Vagina (tissue), 2 donors: ENCODE results near the gene VSTM4. TPM values are rescaled to one million over a fixed set of nuclear protein-coding genes. Genes with fewer than 3 reads are reported as not detected.
A peak's percentile ranks its signal among the peaks of the same experiment; 100 is the strongest.

Experiments used
- DNase-seq, 2 donors: peaks; one replicate each; pipeline ENCODE4 v3.0.0-alpha.2; 2017; ENCODE audit errors: extremely low spot score in 2 of 2
- H3K27ac ChIP-seq: fragments of 200-600 bp; sonication (generic); one replicate; pipeline ENCODE4 v1.5.1; 2019
- H3K27me3 ChIP-seq: fragments of 200-600 bp; sonication (generic); one replicate; pipeline ENCODE4 v1.5.1; 2019
- H3K36me3 ChIP-seq, 2 donors: fragments of 200-600 bp; sonication (generic); one replicate each; pipeline ENCODE4 v1.5.1; 2017 to 2019
- H3K4me1 ChIP-seq: fragments of 200-600 bp; sonication (generic); one replicate; pipeline ENCODE4 v1.5.1; 2019
- H3K4me3 ChIP-seq, 2 donors: fragments of 200-600 bp; sonication (generic); 1 replicate in 1 of 2; 2 replicates in 1 of 2; pipeline ENCODE4 v1.5.1; 2016 to 2019
- H3K9me3 ChIP-seq: fragments of 200-600 bp; sonication (generic); one replicate; pipeline ENCODE4 v1.5.1; 2019
- CTCF ChIP-seq, 3 experiments: fragments of 450-650 bp in 2 of 3; fragments of 200-600 bp in 1 of 3; sonication (generic) in 1 of 3; IDR thresholded peaks; one replicate each; pipeline ENCODE4 v1.5.1; 2017 to 2019; ENCODE audit warnings: antibody characterized with exemption in 3 of 3, mild to moderate bottlenecking in 2 of 3, moderate library complexity in 2 of 3
- POLR2A ChIP-seq, 2 donors: fragments of 450-650 bp; IDR thresholded peaks; one replicate each; pipeline ENCODE4 v1.6.1; 2017; ENCODE audit warnings: antibody characterized with exemption in 2 of 2, mild to moderate bottlenecking in 2 of 2, moderate library complexity in 2 of 2
- POLR2AphosphoS5 ChIP-seq, 2 donors: sonication (generic); formaldehyde crosslinking; IDR thresholded peaks; one replicate each; pipeline ENCODE4 v1.9.0; 2017; ENCODE audit warnings: antibody characterized with exemption in 2 of 2, mild to moderate bottlenecking in 2 of 2, low read depth in 1 of 2; ENCODE audit not compliant: insufficient read depth in 1 of 2
- intact Hi-C: fragments of 100-400 bp; cut with DNase I; formaldehyde crosslinking; loops from one replicate; pipeline ENCODE4 v1.15.1; 2023
- total RNA-seq: library from RNA; depleted of rRNA; stranded (reverse); fragments of >200 nt; gene quantifications from one replicate; pipeline ENCODE4 v1.2.3, GENCODE V29; 2016

VSTM4 gene
- total RNA-seq, 1 donor from 2014 or later = 14.0 TPM

GRCh38 chr10:49094646-49095045 lies 20.7 kb downstream of the VSTM4 start:
- intact Hi-C loops = no loop called here
- DNase-seq = peak in 1 of 2 donors; percentile 55

GRCh38 chr10:49093922-49094321 lies 21.4 kb downstream of the VSTM4 start:
- intact Hi-C loops = no loop called here
- DNase-seq = peak in 1 of 2 donors; percentile 52
- no peak overlapping the region for H3K4me3 ChIP-seq

More at GRCh38 chr10:49094646-49095045, 20.7 kb downstream of the VSTM4 start:
- Histone ChIP-seq H3K4me3 (no peak overlapping the region), H3K4me1 (peaks cover 26% of the 10 kb centered on the region), H3K27me3 (no peaks in the 10 kb centered on the region), H3K9me3 (no peaks in the 10 kb centered on the region), H3K36me3 (no peaks in the 10 kb centered on the region), H3K27ac (no peak overlapping the region)
- no peak for TF ChIP-seq POLR2AphosphoS5 (IDR thresholded peaks at IDR 0.05; ENCODE audit: insufficient read depth in 1 of 2, low read depth in 1 of 2)
- TF ChIP-seq POLR2A (IDR thresholded peaks at IDR 0.05) = no peak
- no peak for TF ChIP-seq CTCF (IDR thresholded peaks at IDR 0.05)

GRCh38 chr10:49092477-49092876 lies 22.8 kb downstream of the VSTM4 start:
- peaks cover 26% of the 10 kb centered on the region for H3K4me1 ChIP-seq
- TF ChIP-seq POLR2AphosphoS5 (IDR thresholded peaks at IDR 0.05; ENCODE audit: insufficient read depth in 1 of 2, low read depth in 1 of 2) = no peak
- no peak for TF ChIP-seq CTCF (IDR thresholded peaks at IDR 0.05)
- no peak for TF ChIP-seq POLR2A (IDR thresholded peaks at IDR 0.05)
- H3K4me3 ChIP-seq = no peak overlapping the region
- intact Hi-C loops = no loop called here
- peak in 1 of 2 donors; percentile 81 for DNase-seq
- no peaks in the 10 kb centered on the region for H3K9me3 ChIP-seq
- no peak overlapping the region for H3K27ac ChIP-seq
- H3K36me3 ChIP-seq = no peaks in the 10 kb centered on the region
- no peaks in the 10 kb centered on the region for H3K27me3 ChIP-seq

More at GRCh38 chr10:49093922-49094321, 21.4 kb downstream of the VSTM4 start:
- peaks cover 26% of the 10 kb centered on the region for H3K4me1 ChIP-seq
- H3K36me3 ChIP-seq = no peaks in the 10 kb centered on the region
- no peaks in the 10 kb centered on the region for H3K27me3 ChIP-seq
- TF ChIP-seq CTCF (IDR thresholded peaks at IDR 0.05) (no peak), POLR2A (IDR thresholded peaks at IDR 0.05) (no peak), POLR2AphosphoS5 (IDR thresholded peaks at IDR 0.05; ENCODE audit: insufficient read depth in 1 of 2, low read depth in 1 of 2) (no peak)
- no peaks in the 10 kb centered on the region for H3K9me3 ChIP-seq
- H3K27ac ChIP-seq = no peak overlapping the region

GRCh38 chr10:49091450-49092210 lies 23.7 kb downstream of the VSTM4 start:
- TF ChIP-seq CTCF (IDR thresholded peaks at IDR 0.05) (no peak), POLR2AphosphoS5 (IDR thresholded peaks at IDR 0.05; ENCODE audit: insufficient read depth in 1 of 2, low read depth in 1 of 2) (no peak), POLR2A (IDR thresholded peaks at IDR 0.05) (no peak)
- Histone ChIP-seq H3K27ac (no peak overlapping the region), H3K4me3 (no peak overlapping the region), H3K36me3 (no peaks in the 10 kb centered on the region), H3K27me3 (no peaks in the 10 kb centered on the region), H3K4me1 (peaks cover 26% of the 10 kb centered on the region), H3K9me3 (no peaks in the 10 kb centered on the region)
- peak; percentile 60 to 72 for DNase-seq
- intact Hi-C loops = no loop called here
